WTC11 (cell line): ENCODE data around the gene CXorf49. TPM values are rescaled to one million over a fixed set of nuclear protein-coding genes. Genes with fewer than 3 reads are reported as not detected.

Experiments used
- ATAC-seq: fragments of 200-7000 bp; cut with Tn5 transposase; 2 replicates; pipeline ENCODE4 v1.10.0; 2021; ENCODE audit warnings: mild to moderate bottlenecking, moderate library complexity
- CTCF ChIA-PET: fragments of 300-600 bp; sonication (Branson Sonifier 250); formaldehyde crosslinking; loops from one replicate; lab custom pipeline; 2021; ENCODE audit warnings: antibody characterized with exemption; lab: Charles Lee
- POLR2A ChIA-PET: fragments of 350-600 bp; sonication (Branson Sonifier 250); formaldehyde crosslinking; loops from one replicate; lab custom pipeline; 2021; ENCODE audit warnings: antibody characterized with exemption; lab: Charles Lee
- DNase-seq: peaks from one replicate; pipeline ENCODE4 v3.0.0; 2021; ENCODE audit warnings: low spot score
- H3K27ac Mint-ChIP-seq: 2 replicates; pipeline ENCODE4 v1.8.0; 2021; ENCODE audit warnings: mixed read lengths
- H3K27me3 Mint-ChIP-seq: 2 replicates; pipeline ENCODE4 v1.8.0; 2021; ENCODE audit warnings: low read depth, mild to moderate bottlenecking, moderate library complexity, mixed read lengths
- H3K36me3 Mint-ChIP-seq: 2 replicates; pipeline ENCODE4 v1.8.0; 2021; ENCODE audit warnings: mixed read lengths
- H3K4me1 Mint-ChIP-seq: 2 replicates; pipeline ENCODE4 v1.8.0; 2022; ENCODE audit warnings: mixed read lengths
- H3K4me3 Mint-ChIP-seq: 2 replicates; pipeline ENCODE4 v1.8.0; 2021; ENCODE audit warnings: mild to moderate bottlenecking, moderate library complexity, mixed read lengths
- H3K9me3 Mint-ChIP-seq: 2 replicates; pipeline ENCODE4 v1.8.0; 2021; ENCODE audit warnings: mixed read lengths
- CBFB ChIP-seq: sonication (generic); formaldehyde crosslinking; IDR thresholded peaks from 2 replicates; pipeline ENCODE4 v1.8.1; 2022; ENCODE audit warnings: mild to moderate bottlenecking, low read depth, missing genetic modification reagents
- CREB1 ChIP-seq: sonication (generic); formaldehyde crosslinking; IDR thresholded peaks from 2 replicates; pipeline ENCODE4 v1.8.0; 2023; ENCODE audit warnings: mild to moderate bottlenecking, missing genetic modification reagents
- ESRRA ChIP-seq: sonication (generic); formaldehyde crosslinking; IDR thresholded peaks from 2 replicates; pipeline ENCODE4 v1.8.1; 2022; ENCODE audit warnings: mild to moderate bottlenecking, missing genetic modification reagents, borderline replicate concordance
- ETV6 ChIP-seq: sonication (generic); formaldehyde crosslinking; IDR thresholded peaks from 2 replicates; pipeline ENCODE4 v1.8.1; 2022; ENCODE audit warnings: mild to moderate bottlenecking, missing genetic modification reagents
- FOXP1 ChIP-seq: sonication (generic); formaldehyde crosslinking; IDR thresholded peaks from 2 replicates; pipeline ENCODE4 v1.8.0; 2022; ENCODE audit warnings: missing genetic modification reagents, mild to moderate bottlenecking, moderate library complexity, borderline replicate concordance
- IRF1 ChIP-seq: sonication (generic); formaldehyde crosslinking; IDR thresholded peaks from 2 replicates; pipeline ENCODE4 v1.8.0; 2023; ENCODE audit warnings: missing genetic modification reagents
- JAZF1 ChIP-seq: fragments of 250-450 bp; sonication (Bioruptor Pico); IDR thresholded peaks from 2 replicates; pipeline ENCODE4 v1.9.0; 2021; ENCODE audit warnings: moderate library complexity, mild to moderate bottlenecking, inconsistent platforms
- KAT7 ChIP-seq: sonication (generic); formaldehyde crosslinking; IDR thresholded peaks from 2 replicates; pipeline ENCODE4 v1.8.1; 2023; ENCODE audit warnings: missing genetic modification reagents, mild to moderate bottlenecking, borderline replicate concordance
- NFYB ChIP-seq: sonication (generic); formaldehyde crosslinking; conservative IDR thresholded peaks from 2 replicates; pipeline ENCODE4 v1.8.0; 2022; ENCODE audit warnings: low read depth, missing genetic modification reagents
- PRRX2 ChIP-seq: fragments of 250-450 bp; sonication (Bioruptor Pico); IDR thresholded peaks from 2 replicates; pipeline ENCODE4 v1.8.0; 2021; ENCODE audit warnings: mild to moderate bottlenecking
- RELA ChIP-seq: sonication (generic); formaldehyde crosslinking; IDR thresholded peaks from 2 replicates; pipeline ENCODE4 v1.8.1; 2022; ENCODE audit warnings: missing genetic modification reagents, mild to moderate bottlenecking, borderline replicate concordance
- STAT6 ChIP-seq: sonication (generic); formaldehyde crosslinking; conservative IDR thresholded peaks from 2 replicates; pipeline ENCODE4 v1.8.1; 2023; ENCODE audit warnings: mild to moderate bottlenecking, low read depth, missing genetic modification reagents, moderate library complexity
- TP53 ChIP-seq: sonication (generic); formaldehyde crosslinking; IDR thresholded peaks from 2 replicates; pipeline ENCODE4 v1.8.1; 2023; ENCODE audit warnings: mild to moderate bottlenecking, missing genetic modification reagents
- ZNF138 ChIP-seq: sonication (generic); formaldehyde crosslinking; conservative IDR thresholded peaks from 2 replicates; pipeline ENCODE4 v1.8.1; 2022; ENCODE audit warnings: mild to moderate bottlenecking, moderate library complexity, missing genetic modification reagents
- ZNF263 ChIP-seq: sonication (generic); formaldehyde crosslinking; IDR thresholded peaks from 2 replicates; pipeline ENCODE4 v1.8.1; 2022; ENCODE audit warnings: low read depth, mild to moderate bottlenecking, moderate library complexity, missing genetic modification reagents
- ZNF416 ChIP-seq: fragments of 250-450 bp; sonication (Bioruptor Pico); IDR thresholded peaks from 2 replicates; pipeline ENCODE4 v1.9.0; 2021; ENCODE audit warnings: mild to moderate bottlenecking, inconsistent platforms
- total RNA-seq: library from RNA; stranded (reverse); gene quantifications from 3 replicates; pipeline ENCODE4 v1.2.3, GENCODE V29; 2021

The CXorf49 gene
- total RNA-seq, 1 experiment from 2014 or later, result not detected

GRCh38 chrX:71666240-71667223 lies 51.6 kb downstream of the CXorf49 start:
- POLR2A ChIA-PET, result no interaction called here
- Mint-ChIP-seq H3K9me3 (no peaks in the 10 kb centered on the region), H3K36me3 (no peaks in the 10 kb centered on the region), H3K27ac (no peak overlapping the region), H3K4me3 (no peak overlapping the region), H3K4me1 (no peaks in the 10 kb centered on the region), H3K27me3 (no peaks in the 10 kb centered on the region; the same call in 1 of the 2 replicates)
- TF ChIP-seq NFYB (CRISPR knock-in tag) (0 out of 2 replicates have a peak, but pooled peaks have one; percentile 22), PRRX2 (no peak), CBFB (CRISPR knock-in tag) (no peak), IRF1 (no peak)
- no peak for DNase-seq
- no peak for ATAC-seq
- CTCF ChIA-PET, result no interaction called here

GRCh38 chrX:71665747-71666146 lies 52.3 kb downstream of the CXorf49 start:
- CTCF ChIA-PET, result no interaction called here
- no peak for ATAC-seq
- no peaks in the 10 kb centered on the region; the same call in 1 of the 2 replicates for H3K27me3 Mint-ChIP-seq
- TF ChIP-seq ZNF263 (CRISPR knock-in tag) (no peak), PRRX2 (no peak), ZNF416 (CRISPR knock-in tag) (no peak), ESRRA (no peak), CREB1 (no peak), STAT6 (no peak), TP53 (CRISPR knock-in tag) (no peak)
- TF ChIP-seq, all 79 proteins: peak for 0
- Mint-ChIP-seq H3K36me3 (no peaks in the 10 kb centered on the region), H3K9me3 (no peaks in the 10 kb centered on the region), H3K4me3 (no peak overlapping the region), H3K27ac (no peak overlapping the region), H3K4me1 (no peaks in the 10 kb centered on the region)
- POLR2A ChIA-PET, result no interaction called here
- DNase-seq, result no peak

- Mint-ChIP-seq H3K27me3 (no peaks in the 10 kb centered on the region; the same call in 1 of the 2 replicates), H3K4me3 (no peak overlapping the region), H3K27ac (no peak overlapping the region), H3K36me3 (no peaks in the 10 kb centered on the region), H3K9me3 (no peaks in the 10 kb centered on the region), H3K4me1 (no peaks in the 10 kb centered on the region)
- POLR2A ChIA-PET, result no interaction called here
- no peak for ATAC-seq
- no peak for DNase-seq
- CTCF ChIA-PET, result interaction anchor here (0.6 kb wide), 2 partner anchors 410 to 695 kb away, joined by 3 to 8 read pairs; no protein-coding TSS in a partner anchor
- TF ChIP-seq FOXP1 (CRISPR knock-in tag) (no peak), ZNF138 (CRISPR knock-in tag) (no peak), ETV6 (CRISPR knock-in tag) (no peak), RELA (CRISPR knock-in tag) (no peak), KAT7 (CRISPR knock-in tag) (no peak), JAZF1 (no peak)
- TF ChIP-seq, all 79 proteins: peak for 0
Observed at GRCh38 chrX:71664889-71665491, 53.1 kb downstream of the CXorf49 start.

Other genes starting within 250 kb of the CXorf49 start
- gene OGT, start 185.2 kb downstream of the CXorf49 start, total RNA-seq, result 121 to 141 TPM (median 126 TPM) in 3 replicates
- 1.0 to 1.6 TPM (median 1.3 TPM) in 3 replicates for gene GCNA, start 139.8 kb downstream of the CXorf49 start, total RNA-seq
- 0.11 TPM in 1 of 3 replicates, not detected in the others for gene CXCR3, start 99.8 kb downstream of the CXorf49 start, total RNA-seq
- gene CXorf49B, start 45.1 kb upstream of the CXorf49 start, total RNA-seq, result not detected in 3 replicates
- gene NHSL2, start 192.6 kb upstream of the CXorf49 start, total RNA-seq, result 6.4 to 8.1 TPM (median 7.9 TPM) in 3 replicates